Measurements from ENCODE around the gene PYGB.

Gene PYGB

DNA sequence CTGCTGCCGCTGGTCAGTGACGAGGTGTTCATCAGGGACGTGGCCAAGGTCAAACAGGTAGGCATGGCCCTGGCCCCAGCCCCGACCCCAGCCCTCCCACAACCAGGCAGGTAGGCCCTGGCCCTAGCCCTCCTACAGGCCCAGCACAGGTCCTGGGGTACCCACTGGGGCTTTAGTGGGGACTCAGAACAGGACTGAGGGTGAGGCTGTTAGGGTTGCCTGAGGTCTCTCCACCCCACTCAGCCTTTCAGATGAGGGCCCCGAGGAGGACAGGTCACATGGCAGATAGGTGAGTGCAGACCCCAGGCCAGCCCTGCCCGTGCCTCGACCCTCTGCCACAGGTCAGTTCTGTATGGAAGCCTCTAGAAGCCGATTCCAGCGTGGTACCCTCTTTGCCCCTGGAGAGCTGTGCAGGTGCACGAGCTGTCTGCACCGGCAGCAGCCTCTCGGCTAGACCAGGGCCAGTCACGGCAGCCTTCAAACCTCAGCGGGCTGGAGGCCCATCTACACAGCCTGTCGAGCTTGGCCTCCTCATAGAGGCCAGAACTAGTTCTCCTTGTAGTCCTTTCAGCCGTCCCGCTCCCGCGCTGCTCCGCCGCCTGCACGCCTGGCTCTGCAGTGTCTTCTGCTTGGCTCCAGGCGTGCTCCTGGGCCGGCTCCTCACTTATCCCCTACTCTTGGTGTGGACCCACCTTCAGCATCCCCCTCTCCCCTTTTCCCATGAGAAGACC is 35.5 kb downstream of the PYGB start:
- no peak for DNase-seq

DNA sequence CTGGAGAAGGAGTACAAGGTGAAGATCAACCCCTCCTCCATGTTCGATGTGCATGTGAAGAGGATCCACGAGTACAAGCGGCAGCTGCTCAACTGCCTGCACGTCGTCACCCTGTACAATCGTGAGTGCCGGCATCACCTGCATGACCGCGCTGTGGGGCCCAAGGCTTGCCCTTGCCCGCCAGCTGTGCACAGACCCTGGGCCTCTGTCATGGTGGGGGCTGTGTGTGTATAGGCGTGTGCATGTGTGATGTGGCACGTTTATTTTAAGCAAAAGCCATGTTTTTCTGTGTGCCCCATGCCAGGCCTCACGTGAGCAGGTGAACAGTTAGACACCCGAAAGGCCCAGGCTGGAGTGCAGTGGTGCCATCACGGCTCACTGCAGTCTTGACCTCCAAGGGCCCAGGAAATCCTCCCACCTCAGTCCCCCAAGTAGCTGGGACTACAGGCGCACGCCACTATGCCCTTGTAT is 36.3 kb downstream of the PYGB start:
- no peak for DNase-seq

DNA sequence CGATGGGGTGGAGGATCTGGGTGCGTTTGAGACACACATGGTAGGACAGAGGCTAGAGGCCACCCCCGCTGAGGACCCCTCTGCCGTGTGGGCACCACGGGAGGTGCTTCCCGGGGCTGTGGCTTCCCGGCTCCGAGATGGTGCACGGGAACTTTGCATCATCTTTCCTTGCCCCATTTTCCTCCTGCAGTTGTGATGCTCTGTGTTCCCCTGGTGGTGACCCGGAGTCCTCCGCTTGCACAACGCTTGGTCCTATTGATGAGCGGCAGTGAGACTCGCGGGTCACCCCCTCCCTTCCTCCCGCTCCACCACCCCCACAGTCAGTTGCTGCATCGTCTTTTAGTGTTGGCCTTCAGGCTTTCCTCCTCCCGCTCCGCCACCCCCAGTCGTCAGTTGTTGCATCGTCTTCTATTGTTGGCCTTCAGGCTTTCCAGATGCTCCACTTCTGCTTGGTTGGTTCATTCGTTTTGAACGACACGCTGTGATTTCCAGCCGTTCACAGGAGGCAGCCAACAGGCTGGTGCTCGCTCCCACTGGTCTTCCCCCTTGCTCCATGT is 37.3 kb downstream of the PYGB start:
- no peak for DNase-seq

DNA sequence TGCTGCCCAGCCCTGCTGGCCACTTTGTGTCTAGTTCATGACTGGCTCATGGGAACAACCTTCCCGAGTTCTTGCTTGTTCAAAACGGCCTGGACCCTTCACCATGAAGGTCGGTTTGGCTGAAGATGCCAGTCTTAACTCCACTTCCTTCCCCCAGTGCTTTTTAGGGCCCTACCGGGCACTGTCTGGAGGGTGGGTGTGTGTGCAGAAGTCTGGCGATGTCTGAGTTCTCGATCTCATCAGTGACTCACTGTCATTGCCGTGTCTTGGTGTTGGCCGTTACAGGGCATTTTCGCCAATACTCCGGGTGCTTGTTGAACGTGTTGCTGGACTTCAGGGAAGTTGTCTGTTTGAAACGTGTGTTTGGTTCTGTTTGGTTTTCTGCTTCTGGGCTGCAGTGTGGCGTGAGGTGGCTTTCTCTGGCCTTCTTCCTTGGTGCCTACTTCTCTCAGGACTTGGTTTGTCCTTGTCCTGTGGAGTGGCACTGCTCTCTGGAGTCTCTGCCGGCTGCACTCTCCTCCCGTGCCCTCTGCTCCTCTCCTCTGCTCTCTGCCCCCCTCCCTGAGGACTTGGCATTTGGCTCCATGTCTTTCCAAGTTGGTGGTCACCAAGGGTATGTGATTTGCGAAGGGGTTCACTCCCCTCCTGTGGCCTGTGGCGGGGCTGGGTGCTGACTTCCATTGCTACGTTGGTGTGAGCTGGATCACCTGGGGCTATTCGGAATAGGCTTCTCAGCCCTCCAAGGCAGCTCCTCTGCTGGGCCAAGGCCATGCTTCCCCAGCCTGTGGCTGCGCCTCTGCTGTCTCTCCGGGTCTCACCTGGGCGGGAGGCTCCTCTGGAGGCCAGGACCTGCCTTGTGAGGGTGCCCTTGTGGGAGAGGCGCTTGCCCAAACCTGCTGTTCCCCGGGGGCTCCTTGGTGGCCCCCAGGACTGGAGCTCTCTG is 38.2 kb downstream of the PYGB start:
- DNase-seq, result no peak

DNA sequence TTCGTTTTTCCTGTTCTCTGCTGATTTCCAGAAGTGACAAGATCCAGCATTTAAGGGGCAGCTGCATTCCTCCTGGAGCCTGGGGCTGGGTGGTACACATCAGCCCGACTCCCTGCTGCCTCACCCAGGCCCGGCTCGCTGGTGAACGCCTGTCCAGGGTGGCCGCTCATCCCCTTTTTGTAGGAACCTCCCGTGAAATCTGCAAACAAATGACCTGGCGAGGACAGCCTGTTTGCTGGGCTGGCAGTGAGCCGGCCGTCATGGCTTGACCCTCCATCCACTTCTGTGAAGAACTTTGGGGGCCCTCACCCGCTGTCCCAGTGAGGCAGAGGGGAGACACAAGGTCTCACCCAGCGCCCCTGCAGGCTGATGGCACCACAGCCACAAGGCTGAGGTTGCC is 39.0 kb downstream of the PYGB start:
- no peak for DNase-seq

DNA sequence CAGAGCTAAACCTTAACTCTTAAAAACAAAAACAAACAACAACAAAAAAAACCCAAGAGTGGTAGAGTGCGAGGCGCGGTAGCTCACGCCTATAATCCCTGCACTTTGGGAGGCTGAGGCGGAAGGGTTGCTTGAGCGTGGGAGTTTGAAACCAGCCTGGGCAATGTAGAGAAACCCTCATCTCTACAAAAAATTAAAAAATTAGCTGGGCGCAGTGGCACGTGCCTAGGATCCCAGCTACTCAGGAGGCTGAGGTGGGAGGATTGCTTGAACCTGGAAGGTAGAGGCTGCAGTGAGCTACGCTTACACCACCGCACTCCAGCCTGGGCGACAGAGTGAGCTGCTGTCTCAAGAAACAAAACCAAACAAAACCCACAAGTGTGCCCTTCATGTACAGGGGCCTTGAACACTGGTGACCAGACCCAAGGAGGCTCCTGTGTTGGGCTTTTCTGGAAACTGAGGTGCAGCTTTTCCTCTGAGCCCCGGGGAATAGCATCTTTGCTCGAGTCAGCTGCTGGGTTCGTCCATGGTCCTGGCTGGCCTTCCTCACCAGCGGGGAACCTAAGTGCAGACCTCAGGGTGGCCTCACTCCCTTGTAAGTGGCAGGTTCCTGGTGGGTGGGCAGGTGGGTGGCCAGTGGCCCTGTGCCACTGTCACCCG is 39.9 kb downstream of the PYGB start:
- no peak for DNase-seq

DNA sequence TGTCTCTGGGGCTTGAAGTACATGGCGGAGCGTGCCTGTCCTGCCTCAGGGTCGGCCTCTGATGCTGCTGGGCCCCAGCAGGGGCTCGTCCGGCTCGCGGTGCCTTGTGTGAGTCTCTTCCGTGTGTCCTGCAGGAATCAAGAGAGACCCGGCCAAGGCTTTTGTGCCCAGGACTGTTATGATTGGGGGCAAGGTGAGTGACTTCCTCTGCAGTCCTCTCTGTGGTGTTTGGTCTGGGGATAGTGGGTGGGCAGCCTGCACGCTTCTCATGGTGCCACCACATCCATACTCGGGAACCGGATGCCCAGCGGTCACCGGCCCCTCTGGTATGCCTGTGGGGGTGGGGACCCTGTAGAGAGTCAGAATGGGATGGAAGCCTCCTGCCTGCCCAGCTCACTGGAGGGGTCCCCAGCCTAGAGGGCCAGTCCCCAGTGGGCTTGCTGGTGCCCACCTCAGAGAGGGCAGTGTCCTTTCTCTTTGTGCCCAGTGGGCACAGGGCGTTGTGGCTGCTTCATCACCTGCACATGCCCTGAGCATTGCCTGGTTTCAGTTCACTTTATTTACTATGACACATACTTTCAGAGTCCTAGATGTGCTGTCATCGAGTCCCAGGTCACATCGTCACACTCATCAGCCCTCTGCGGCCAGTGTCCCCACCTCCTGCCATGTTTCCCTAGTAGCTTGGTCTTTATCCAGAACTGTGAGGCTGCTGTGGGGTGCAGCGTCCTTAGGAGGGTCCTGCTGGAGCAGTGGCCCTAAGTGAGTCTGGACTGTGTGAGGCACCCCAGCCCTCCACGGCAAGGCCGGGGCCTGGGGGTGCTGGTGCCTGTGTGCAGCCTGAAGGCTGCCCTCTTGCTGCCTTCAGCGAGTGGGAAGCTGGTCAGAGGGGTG is 40.7 kb downstream of the PYGB start:
- DNase-seq, result no peak

DNA sequence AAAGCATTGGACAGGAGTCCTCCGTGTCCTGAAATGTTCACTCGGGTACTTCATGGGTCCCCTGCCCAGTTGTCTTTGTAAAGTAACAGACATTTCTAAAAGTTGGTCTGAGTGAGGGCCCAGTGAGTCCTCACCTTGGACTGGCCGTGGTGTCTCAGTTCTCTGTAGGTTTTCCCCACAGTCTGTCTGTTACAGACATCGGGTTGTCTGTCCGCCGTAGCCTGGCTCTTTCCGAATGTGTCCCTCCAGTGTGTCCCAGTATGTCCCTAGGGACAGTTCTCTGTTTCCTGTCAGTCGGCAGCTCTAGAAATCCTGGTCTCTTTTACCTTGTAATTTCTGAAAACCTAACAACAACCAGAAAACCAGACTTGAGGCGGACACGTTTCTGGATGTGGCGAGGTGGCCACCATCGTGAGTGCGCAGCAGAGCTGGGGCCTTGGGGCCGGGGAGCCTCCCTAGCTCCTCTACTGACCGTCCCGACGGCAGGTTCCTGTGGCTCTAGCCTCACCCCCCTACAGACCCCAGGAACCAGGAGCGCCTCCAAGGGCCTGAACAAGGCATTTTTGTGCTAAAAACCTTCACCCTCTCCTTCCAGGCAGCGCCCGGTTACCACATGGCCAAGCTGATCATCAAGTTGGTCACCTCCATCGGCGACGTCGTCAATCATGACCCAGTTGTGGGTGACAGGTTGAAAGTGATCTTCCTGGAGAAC is 42.2 kb downstream of the PYGB start:
- no peak for DNase-seq

DNA sequence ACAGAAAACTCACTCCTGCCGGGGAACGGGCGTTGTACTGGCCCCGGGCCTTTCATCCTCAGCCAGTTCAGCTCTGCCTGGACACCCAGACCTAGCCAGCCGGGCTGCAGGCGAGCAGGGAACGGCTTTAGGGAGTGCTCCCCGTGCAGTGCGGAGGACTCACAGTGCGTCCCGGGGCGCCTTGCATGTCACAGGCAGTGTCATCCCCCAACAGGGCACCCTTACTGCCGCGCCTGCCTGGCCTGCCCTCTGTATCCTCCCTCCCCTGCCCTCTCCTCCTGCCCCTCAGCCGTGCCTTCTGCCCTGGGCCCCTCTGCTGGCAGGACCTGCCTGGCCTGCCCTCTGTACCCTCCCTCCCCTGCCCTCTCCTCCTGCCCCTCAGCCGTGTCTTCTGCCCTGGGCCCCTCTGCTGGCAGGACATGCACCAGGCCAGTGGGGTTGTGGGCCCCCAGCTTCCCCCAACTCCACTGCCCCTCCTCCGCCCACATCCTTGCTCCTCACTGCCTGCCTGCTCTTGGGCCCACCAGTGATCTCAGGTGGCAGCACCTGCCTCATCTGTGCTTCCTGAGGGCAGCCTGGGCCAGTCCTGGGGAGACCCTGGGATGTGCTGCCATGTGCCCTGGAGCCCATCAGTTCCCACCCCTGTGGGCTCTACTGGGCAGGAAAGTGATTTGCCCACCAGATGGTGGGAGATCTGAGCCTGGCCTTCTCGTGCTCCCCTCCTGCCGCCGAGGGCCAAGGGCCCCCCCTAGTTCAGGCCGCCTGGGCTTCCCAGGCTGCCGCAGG is 43.0 kb downstream of the PYGB start:
- DNase-seq, result no peak

DNA sequence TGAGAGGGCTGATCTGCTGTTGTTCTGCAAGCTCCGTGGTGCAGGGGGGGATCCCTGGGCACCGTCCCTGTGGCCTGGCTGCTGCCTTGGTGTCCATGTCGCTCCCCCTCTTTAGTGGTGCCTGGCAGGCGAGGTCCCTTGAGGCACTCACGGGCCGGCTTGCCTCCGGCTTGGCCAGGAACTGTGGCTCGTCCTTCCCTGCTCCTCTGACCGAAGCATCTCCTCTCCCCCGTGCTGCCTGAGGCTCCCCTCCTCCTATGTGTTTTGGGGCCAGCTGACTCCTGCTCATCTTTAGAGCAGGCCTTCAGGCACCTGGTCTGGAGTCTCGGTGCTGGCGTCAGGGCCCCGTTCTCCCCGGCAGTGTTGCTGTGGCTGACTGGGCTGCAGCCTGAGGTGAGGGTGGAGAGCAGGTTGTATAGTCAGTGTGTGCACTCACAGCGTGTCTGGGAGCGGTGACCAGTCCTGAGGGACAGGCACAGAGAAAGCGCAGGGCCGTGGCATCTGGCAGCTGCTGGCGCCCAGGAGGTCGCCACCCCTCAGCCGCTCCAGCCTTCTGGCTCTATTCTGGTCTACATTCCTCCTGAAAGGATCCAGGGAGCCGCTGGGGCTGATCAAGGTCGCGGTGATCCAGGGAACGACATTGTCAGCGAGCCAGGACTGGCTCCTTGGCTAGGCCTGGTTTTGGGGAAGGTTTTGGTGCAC is 43.7 kb downstream of the PYGB start:
- DNase-seq, result no peak

DNA sequence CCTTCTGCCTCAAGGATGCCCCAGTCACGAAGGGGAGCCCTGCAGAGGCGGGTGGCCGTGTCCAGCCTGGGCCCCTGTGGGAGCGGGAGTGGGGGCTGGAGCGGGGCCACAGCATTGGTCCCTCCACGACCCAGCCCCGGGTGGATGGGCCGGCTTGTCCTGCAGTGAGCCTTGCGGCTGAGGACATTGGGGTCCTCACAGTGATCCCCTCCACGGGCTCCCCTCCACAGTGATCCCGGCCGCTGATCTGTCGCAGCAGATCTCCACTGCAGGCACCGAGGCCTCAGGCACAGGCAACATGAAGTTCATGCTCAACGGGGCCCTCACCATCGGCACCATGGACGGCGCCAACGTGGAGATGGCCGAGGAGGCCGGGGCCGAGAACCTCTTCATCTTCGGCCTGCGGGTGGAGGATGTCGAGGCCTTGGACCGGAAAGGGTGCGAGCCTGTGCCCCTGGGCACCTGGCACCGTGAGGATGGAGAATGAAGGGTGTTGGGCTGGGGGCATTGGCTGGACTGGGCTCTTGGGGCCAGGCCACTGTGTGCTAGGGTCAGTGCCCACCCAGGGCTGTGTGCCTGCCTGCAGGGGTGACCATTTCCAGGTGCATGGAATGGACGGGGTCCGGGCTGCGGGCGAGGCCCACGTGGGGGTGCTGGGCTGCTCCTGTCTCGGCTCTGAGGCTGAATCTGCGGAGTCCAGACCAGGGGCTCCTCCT is 44.4 kb downstream of the PYGB start:
- no peak for DNase-seq

DNA sequence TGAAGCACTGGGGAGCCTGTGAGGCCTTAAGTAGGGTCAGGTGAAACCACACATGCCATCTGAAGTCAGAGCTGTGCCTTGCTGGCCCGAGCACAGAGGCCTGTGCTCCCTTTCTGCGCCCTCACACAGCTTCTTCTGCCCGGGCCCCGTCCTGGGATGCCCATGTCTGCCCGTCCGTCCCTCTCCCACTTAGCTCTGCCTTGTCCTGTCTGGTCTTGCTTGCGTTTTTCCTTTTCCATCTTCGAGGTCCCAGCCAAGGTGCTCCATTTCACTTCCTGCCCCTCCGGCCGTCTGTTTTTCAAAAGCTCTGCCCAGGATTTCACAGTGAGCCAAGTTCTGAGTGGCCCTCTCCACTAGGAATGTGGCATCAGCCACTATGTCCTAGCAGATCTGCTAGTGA is 45.6 kb downstream of the PYGB start:
- DNase-seq, result no peak

DNA sequence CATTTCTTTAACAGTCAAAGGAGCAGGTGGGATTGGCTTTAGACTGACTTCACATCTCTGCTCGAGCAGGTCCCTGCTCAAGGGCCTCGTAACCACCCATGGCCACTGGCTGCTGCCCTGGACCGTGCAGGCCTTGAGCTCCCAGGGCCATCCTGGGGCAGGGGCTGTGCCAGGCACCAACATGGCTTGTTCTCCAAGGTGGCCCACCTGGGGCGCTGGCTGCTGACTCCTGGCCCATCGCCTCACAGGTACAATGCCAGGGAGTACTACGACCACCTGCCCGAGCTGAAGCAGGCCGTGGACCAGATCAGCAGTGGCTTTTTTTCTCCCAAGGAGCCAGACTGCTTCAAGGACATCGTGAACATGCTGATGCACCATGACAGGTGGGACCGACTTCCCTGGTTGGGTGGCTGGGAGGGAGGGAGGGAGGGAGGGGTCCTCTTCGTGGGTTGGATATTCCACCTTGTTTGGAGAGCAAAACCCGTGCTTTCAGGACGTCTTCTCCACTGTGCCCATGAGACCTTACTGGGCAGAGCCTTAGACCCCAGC is 46.1 kb downstream of the PYGB start:
- DNase-seq, result no peak

DNA sequence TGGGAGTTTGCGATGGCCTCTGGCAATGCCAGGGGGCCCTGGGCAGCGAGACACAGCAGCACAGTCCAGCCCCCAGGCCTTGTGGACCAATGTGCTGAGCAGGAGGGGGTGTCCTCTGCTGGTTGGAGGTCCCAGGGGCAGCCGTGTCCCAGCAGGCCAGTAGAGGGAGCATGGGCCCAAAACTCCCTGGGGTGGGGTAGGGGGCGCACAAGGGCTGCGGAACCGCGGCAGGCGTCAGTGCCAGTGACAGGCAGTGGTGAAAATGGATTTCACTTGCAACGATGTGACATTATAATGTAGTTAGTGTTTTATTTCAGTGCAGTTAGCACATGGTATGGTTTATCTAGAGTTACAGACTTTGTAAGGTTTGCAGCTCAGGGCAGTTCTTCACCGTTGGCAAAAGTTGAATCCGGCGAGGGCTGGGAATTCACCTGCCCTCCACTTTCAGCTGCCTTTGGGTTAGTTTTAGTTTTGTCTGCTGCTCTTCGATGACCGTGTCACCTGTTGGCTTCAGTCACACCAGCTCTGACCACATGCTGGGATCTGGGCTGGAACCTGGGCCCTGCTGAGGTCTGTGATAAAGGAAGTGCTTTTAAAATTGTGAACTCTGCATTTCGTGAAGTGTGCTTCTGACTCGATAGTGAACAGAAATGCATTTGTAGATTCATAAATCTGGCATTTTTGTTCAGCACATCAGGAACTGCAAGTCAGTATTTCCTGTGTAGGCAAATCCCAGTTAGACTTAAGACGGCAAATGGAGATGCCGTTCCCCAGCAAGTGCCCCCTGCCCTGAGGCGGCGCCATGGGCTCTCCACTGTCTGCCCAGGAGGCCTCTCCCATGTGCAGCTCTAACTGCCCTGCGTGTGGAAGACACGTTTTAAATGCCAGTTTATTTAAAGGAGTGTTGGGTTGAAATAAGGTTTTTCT is 46.8 kb downstream of the PYGB start:
- no peak for DNase-seq

DNA sequence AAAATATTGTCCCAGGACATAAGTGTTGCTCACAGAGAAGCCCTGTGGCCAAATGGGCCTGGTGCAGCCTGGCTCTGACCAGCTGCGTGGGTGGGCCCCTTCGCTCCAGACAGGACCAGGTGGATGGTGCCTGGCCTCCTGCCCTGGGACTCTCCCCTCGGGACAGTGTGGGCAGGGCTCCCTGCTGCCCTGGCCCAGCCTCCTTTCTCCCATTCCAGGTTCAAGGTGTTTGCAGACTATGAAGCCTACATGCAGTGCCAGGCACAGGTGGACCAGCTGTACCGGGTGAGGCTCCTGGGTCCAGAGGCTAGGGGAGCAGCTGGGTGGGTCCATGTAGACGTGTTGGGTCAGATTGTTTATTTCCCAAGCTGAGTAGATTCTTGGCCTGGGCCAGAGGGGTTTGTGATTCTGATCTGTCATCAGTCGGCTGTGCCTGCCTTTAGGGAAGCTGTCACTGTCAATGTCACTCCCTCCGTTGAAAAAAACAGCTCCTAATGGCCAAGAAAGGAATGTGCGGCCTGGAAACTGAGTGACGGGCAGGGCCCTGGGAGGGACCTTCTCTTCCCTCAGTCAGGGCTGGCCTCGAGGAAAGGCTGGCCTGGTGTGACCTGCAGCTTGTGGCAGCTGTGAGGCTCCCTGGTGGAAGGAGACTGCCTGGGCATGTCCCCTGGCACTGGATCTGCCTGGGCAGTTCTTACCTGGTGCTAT is 47.7 kb downstream of the PYGB start:
- DNase-seq, result no peak

DNA sequence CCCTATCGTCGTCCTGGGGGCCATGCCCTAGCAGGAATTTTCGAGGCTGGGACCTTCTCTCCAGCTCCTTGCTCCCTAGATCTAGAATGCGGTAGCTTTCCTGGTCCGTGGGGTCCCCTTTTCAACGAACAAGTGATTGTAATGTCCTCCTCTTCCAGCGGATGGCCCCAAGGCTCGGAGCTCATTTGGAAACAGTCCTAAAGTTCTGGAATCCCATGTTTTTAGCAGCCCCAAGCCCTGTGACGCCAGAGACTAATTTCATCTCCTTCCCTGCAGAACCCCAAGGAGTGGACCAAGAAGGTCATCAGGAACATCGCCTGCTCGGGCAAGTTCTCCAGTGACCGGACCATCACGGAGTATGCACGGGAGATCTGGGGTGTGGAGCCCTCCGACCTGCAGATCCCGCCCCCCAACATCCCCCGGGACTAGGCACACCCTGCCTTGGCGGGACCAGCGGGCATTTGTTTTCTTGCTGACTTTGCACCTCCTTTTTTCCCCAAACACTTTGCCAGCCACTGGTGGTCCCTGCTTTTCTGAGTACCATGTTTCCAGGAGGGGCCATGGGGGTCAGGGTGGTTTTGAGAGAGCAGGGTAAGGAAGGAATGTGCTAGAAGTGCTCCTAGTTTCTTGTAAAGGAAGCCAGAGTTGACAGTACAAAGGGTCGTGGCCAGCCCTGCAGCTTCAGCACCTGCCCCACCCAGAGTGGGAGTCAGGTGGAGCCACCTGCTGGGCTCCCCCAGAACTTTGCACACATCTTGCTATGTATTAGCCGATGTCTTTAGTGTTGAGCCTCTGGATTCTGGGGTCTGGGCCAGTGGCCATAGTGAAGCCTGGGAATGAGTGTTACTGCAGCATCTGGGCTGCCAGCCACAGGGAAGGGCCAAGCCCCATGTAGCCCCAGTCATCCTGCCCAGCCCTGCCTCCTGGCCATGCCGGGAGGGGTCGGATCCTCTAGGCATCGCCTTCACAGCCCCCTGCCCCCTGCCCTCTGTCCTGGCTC is 48.5 kb downstream of the PYGB start:
- no peak for DNase-seq

All from amniotic stem cell (primary cell).